Measurements from ENCODE around the gene DNLZ. TPM values are rescaled to one million over a fixed set of nuclear protein-coding genes. Genes with fewer than 3 reads are reported as not detected.

DNLZ gene
- total RNA-seq, 2 donors from 2014 or later, result 24.1 to 31.3 TPM

- no peak for ATAC-seq
- no peak overlapping the region for H3K27ac ChIP-seq
- 80 to 91% methylated on average over 4 to 18 of the region's 18 CpGs for WGBS, 2 donors
- DNase-seq, result no peak
- intact Hi-C loops (cut with DNase I), result no loop called here
- TF ChIP-seq CTCF (IDR thresholded peaks at IDR 0.05), result no peak
- TF ChIP-seq POLR2A (IDR thresholded peaks at IDR 0.05), result no peak
- no peak overlapping the region for H3K4me3 ChIP-seq
- H3K36me3 ChIP-seq (replicated peaks in 1 of 2; ENCODE audit: insufficient read depth in 1 of 2, low read depth in 2 of 2), result peaks cover 4 to 10% of the 10 kb centered on the region in 2 donors
- H3K27me3 ChIP-seq, result no peaks in the 10 kb centered on the region
- no peaks in the 10 kb centered on the region for H3K9me3 ChIP-seq
- H3K4me1 ChIP-seq, result no peaks in the 10 kb centered on the region
Measured at GRCh38 chr9:136379003-136379287, 15.4 kb upstream of the DNLZ start.

- TF ChIP-seq CTCF (IDR thresholded peaks at IDR 0.05) (no peak), POLR2A (IDR thresholded peaks at IDR 0.05) (no peak)
- peaks cover 4% of the 10 kb centered on the region for H3K4me1 ChIP-seq
- WGBS, 2 donors, result 79 to 88% methylated on average over 15 to 25 of the region's 28 CpGs
- peaks cover 4 to 9% of the 10 kb centered on the region in 2 donors for H3K36me3 ChIP-seq (replicated peaks in 1 of 2; ENCODE audit: insufficient read depth in 1 of 2, low read depth in 2 of 2)
- intact Hi-C loops (cut with DNase I), result no loop called here
- DNase-seq (no peak), ATAC-seq (no peak)
- H3K4me3 ChIP-seq, result no peak overlapping the region
- H3K27ac ChIP-seq, result no peak overlapping the region
- no peaks in the 10 kb centered on the region for H3K27me3 ChIP-seq
- H3K9me3 ChIP-seq, result no peaks in the 10 kb centered on the region
Measured at GRCh38 chr9:136378170-136379002, 14.8 kb upstream of the DNLZ start.

GRCh38 chr9:136377341-136378169, 14.0 kb upstream of the DNLZ start:
- Histone ChIP-seq H3K4me3 (no peak overlapping the region), H3K27me3 (no peaks in the 10 kb centered on the region), H3K4me1 (peaks cover 12% of the 10 kb centered on the region), H3K36me3 (replicated peaks in 1 of 2; ENCODE audit: insufficient read depth in 1 of 2, low read depth in 2 of 2) (peaks cover under 1 to 4% of the 10 kb centered on the region in 2 donors), H3K9me3 (no peaks in the 10 kb centered on the region), H3K27ac (no peak overlapping the region)
- ATAC-seq, result no peak
- TF ChIP-seq POLR2A (IDR thresholded peaks at IDR 0.05) (no peak), CTCF (IDR thresholded peaks at IDR 0.05) (no peak)
- 83 to 94% methylated on average over 7 to 26 of the region's 32 CpGs for WGBS, 2 donors
- no peak for DNase-seq
- intact Hi-C loops (cut with DNase I), result no loop called here

- TF ChIP-seq CTCF (IDR thresholded peaks at IDR 0.05), result no peak
- DNase-seq (no peak), ATAC-seq (no peak)
- H3K36me3 ChIP-seq (replicated peaks in 1 of 2; ENCODE audit: insufficient read depth in 1 of 2, low read depth in 2 of 2), result peaks cover 0 to 4% of the 10 kb centered on the region in 2 donors
- 40 to 81% methylated on average over 1 to 8 of the region's 8 CpGs for WGBS, 2 donors
- no peaks in the 10 kb centered on the region for H3K9me3 ChIP-seq
- H3K4me1 ChIP-seq, result peaks cover 18% of the 10 kb centered on the region
- H3K27me3 ChIP-seq, result no peaks in the 10 kb centered on the region
- no peak overlapping the region for H3K27ac ChIP-seq
- H3K4me3 ChIP-seq, result no peak overlapping the region
- intact Hi-C loops (cut with DNase I), result no loop called here
Measured at GRCh38 chr9:136376457-136376856, 12.9 kb upstream of the DNLZ start.
